Left colon (tissue), 2 donors: ENCODE results near the gene UTF1. TPM values are rescaled to one million over a fixed set of nuclear protein-coding genes. Genes with fewer than 3 reads are reported as not detected.
"Not testable (repeated sequence)": the region's sequence is repeated elsewhere in the genome, so short reads cannot be mapped to it uniquely, and the experiment has no call there.

Source experiments
- ATAC-seq: fragments of 200-7000 bp; cut with Tn5 transposase; one replicate; pipeline ENCODE4 v1.9.1; 2020; ENCODE audit warnings: mild to moderate bottlenecking, moderate library complexity
- DNase-seq, 2 donors: peaks; one replicate each; pipeline ENCODE4 v3.0.0-alpha.2; 2020
- intact Hi-C, 2 donors: fragments of 100-400 bp; cut with DNase I in 1 of 2; cut with micrococcal nuclease in 1 of 2; formaldehyde crosslinking; loops; one replicate each; pipeline versions ENCODE4 v1.11.2 to v1.14.0; 2022; cut with DNase I, micrococcal nuclease
- total RNA-seq, 2 donors: library from RNA; stranded (reverse); fragmentation: NEBNext Ultra II Directional; extraction: Animal tissue kit (Norgen Biotek cat#: 25700); gene quantifications; one replicate each; pipeline ENCODE4 v1.2.1, GENCODE V29; 2021
- donor health status: DM: no; HTN: no; CAD: no.
- donor health status: DM: yes; HTN: yes; CAD: no.

Gene UTF1
- total RNA-seq, 2 donors from 2014 or later, result not detected

- intact Hi-C loops, result no loop called here
- DNase-seq, result no peak
- ATAC-seq, result no peak
These were observed 25.3 kb downstream of the UTF1 start for GRCh38 chr10:133255323-133255722.

GRCh38 chr10:133257489-133258065 is 27.6 kb downstream of the UTF1 start:
- intact Hi-C loops, result no loop called here
- DNase-seq (peak; percentile 84 to 89), ATAC-seq (peak; percentile 66)

GRCh38 chr10:133258066-133258817 is 28.2 kb downstream of the UTF1 start:
- DNase-seq, result peak; percentile 54 to 64
- peak; percentile 41 for ATAC-seq
- intact Hi-C loops, result no loop called here

GRCh38 chr10:133258818-133259601 is 29.0 kb downstream of the UTF1 start:
- DNase-seq, result peak in 1 of 2 donors; percentile 70
- ATAC-seq, result no peak
- intact Hi-C loops, result no loop called here

- DNase-seq (no peak), ATAC-seq (no peak)
- intact Hi-C loops, result no loop called here
These were observed 29.6 kb downstream of the UTF1 start for GRCh38 chr10:133259602-133259989.

GRCh38 chr10:133260895-133261725 is 31.1 kb downstream of the UTF1 start:
- intact Hi-C loops, result no loop called here
- DNase-seq (peak; percentile 73 to 81), ATAC-seq (peak; percentile 58)

- intact Hi-C loops, result no loop called here
- ATAC-seq (peak; percentile 69), DNase-seq (peak; percentile 87 to 94)
These were observed 31.8 kb downstream of the UTF1 start for GRCh38 chr10:133261726-133262325.

- DNase-seq, result peak in 1 of 2 donors; percentile 57
- ATAC-seq, result peak; percentile 34
- intact Hi-C loops, result no loop called here
These were observed 32.7 kb downstream of the UTF1 start for GRCh38 chr10:133262696-133263095.

GRCh38 chr10:133263674-133264073 is 33.7 kb downstream of the UTF1 start:
- DNase-seq (no peak), ATAC-seq (no peak)
- intact Hi-C loops, result no loop called here

- DNase-seq (peak; percentile 70 to 80), ATAC-seq (peak; percentile 24)
- intact Hi-C loops, result no loop called here
These were observed 34.4 kb downstream of the UTF1 start for GRCh38 chr10:133264461-133264860.

GRCh38 chr10:133265052-133265451 is 35.0 kb downstream of the UTF1 start:
- peak; percentile 59 to 69 for DNase-seq
- intact Hi-C loops, ATAC-seq: not testable (repeated sequence)

GRCh38 chr10:133266056-133266795 is 36.2 kb downstream of the UTF1 start:
- ATAC-seq (no peak), DNase-seq (no peak)
- intact Hi-C loops, result no loop called here

GRCh38 chr10:133267293-133267692 is 37.3 kb downstream of the UTF1 start:
- DNase-seq, result no peak
- intact Hi-C loops, result no loop called here
- ATAC-seq, result no peak

- DNase-seq (no peak), ATAC-seq (no peak)
- intact Hi-C loops, result no loop called here
These were observed 37.8 kb downstream of the UTF1 start for GRCh38 chr10:133267829-133268228.

GRCh38 chr10:133268532-133268931 is 38.5 kb downstream of the UTF1 start:
- intact Hi-C loops, result no loop called here
- no peak for DNase-seq
- no peak for ATAC-seq

- ATAC-seq (no peak), DNase-seq (no peak)
- intact Hi-C loops, result no loop called here
These were observed 39.4 kb downstream of the UTF1 start for GRCh38 chr10:133269367-133269766.

- ATAC-seq (no peak), DNase-seq (no peak)
- intact Hi-C loops, result no loop called here
These were observed 40.2 kb downstream of the UTF1 start for GRCh38 chr10:133270204-133270603.

GRCh38 chr10:133270773-133271297 is 40.8 kb downstream of the UTF1 start:
- intact Hi-C loops, result no loop called here
- DNase-seq, result no peak
- ATAC-seq, result no peak
